ENCODE measurements around the gene HOXD4. TPM values are rescaled to one million over a fixed set of nuclear protein-coding genes. Genes with fewer than 3 reads are reported as not detected.

Gene HOXD4
- total RNA-seq, 2 experiments from 2014 or later: not detected

DNA sequence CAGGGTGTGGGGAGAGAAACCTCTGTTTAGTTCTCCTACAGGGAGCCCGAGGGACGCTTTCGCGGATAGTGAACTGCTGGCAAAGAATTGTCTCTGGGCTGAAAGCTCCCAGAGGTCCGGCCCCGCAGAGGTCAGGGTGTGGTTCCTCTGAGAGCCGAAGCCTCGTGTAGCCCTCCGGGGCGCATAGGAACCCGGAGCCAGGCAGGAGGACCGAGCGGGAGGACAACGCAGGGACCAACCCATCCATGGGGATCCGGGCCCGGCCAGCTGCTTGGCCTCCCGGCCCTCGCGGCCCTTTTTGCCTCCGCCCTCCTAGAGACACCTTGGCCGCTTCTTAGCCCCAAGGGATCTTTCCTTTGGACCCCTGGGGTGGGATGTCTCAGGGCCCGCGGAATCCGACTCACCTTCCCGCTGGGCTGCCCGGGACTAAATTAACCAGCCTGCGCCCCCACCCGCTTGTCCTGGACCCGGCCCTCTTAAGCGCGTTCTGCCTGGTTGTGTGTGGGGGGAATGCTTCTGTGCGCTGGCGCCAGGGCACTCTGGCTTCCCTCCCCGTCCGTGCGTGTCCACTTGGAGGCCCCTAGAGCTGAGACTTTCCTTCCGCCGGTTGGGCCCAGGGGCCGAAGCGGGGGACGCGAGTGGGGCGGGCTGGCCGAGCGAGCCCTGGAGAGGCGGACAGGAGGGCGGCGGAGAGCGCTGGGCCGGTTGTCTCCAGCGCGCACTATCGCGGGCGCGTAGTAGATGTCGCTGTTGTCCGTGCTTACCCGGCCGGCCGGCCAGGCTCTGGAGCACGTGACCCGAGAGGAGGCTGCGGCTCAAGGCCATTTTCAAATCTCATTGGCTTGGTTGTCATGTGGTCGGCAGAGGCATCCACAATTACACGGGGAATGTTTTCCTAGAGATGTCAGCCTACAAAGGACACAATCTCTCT, 35.2 kb upstream of the HOXD4 start, which contains the start of gene HOXD10:
Gene HOXD10 (plus strand): TSS at position 896 of the 931 bp plus-strand sequence. CDS start 56 bp downstream, outside the sequence.
- POLR2A ChIA-PET: interaction anchor here (0.6 kb wide), 1 partner anchor 999 kb away, joined by 3 read pairs; no protein-coding TSS in a partner anchor

DNA sequence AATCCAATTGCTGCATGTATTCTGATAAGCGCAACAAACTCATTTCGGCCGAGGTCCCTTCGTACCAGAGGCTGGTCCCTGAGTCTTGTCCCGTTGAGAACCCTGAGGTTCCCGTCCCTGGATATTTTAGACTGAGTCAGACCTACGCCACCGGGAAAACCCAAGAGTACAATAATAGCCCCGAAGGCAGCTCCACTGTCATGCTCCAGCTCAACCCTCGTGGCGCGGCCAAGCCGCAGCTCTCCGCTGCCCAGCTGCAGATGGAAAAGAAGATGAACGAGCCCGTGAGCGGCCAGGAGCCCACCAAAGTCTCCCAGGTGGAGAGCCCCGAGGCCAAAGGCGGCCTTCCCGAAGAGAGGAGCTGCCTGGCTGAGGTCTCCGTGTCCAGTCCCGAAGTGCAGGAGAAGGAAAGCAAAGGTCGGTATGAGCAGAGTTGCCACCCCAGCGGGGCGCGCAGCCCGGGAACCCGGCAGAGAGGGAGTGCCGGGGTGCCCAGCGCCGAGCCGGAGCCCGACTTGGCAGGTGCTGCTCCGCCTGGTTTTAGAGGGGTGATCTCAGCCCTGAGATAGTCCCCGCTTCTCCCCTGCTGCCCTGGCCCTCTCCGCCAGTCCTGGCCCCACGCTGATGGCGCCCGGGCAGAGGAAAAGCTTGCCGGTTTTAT, 34.1 kb upstream of the HOXD4 start:
- ATAC-seq (ENCODE audit: poor library complexity) (no peak), DNase-seq (no peak)
- Mint-ChIP-seq H3K36me3 (ENCODE audit: low read depth) (peaks cover 10% of the 10 kb centered on the region), H3K9me3 (no peaks in the 10 kb centered on the region), H3K4me3 (no peak overlapping the region), H3K27ac (peak overlapping the region; percentile 9), H3K27me3 (peaks cover 97% of the 10 kb centered on the region), H3K4me1 (ENCODE audit: low read depth) (peaks cover 7% of the 10 kb centered on the region)
- Histone ChIP-seq H3K36me3 (ENCODE audit: insufficient read depth, low read length) (no peaks in the 10 kb centered on the region), H3K9me3 (ENCODE audit: control insufficient read depth in 1 of 2, insufficient read depth in 1 of 2, low read length in 2 of 2) (peaks cover 10 to 68% of the 10 kb centered on the region in 2 experiments), H3K4me1 (ENCODE audit: insufficient read depth, low read length) (peaks cover 10% of the 10 kb centered on the region), H3K27ac (ENCODE audit: low read depth in 1 of 2, low read length in 2 of 2) (no peak overlapping the region), H3K4me3 (ENCODE audit: low read length) (no peak overlapping the region), H3K27me3 (ENCODE audit: control insufficient read depth in 1 of 2, insufficient read depth in 2 of 2, low read length in 2 of 2) (peaks cover 96 to 99% of the 10 kb centered on the region in 2 experiments)
- CTCF ChIA-PET: interaction anchor here (1.8 kb wide), 1 partner anchor 10 kb away, joined by 4 read pairs; no protein-coding TSS in a partner anchor
- POLR2A ChIA-PET: interaction anchor here (0.7 kb wide), 1 partner anchor 16 kb away, joined by 3 read pairs; no protein-coding TSS in a partner anchor
- TF ChIP-seq, protein P1, sequence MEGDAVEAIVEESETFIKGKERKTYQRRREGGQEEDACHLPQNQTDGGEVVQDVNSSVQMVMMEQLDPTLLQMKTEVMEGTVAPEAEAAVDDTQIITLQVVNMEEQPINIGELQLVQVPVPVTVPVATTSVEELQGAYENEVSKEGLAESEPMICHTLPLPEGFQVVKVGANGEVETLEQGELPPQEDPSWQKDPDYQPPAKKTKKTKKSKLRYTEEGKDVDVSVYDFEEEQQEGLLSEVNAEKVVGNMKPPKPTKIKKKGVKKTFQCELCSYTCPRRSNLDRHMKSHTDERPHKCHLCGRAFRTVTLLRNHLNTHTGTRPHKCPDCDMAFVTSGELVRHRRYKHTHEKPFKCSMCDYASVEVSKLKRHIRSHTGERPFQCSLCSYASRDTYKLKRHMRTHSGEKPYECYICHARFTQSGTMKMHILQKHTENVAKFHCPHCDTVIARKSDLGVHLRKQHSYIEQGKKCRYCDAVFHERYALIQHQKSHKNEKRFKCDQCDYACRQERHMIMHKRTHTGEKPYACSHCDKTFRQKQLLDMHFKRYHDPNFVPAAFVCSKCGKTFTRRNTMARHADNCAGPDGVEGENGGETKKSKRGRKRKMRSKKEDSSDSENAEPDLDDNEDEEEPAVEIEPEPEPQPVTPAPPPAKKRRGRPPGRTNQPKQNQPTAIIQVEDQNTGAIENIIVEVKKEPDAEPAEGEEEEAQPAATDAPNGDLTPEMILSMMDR (IDR thresholded peaks at IDR 0.05): no peak
- intact Hi-C loops (cut with DNase I, micrococcal nuclease): loop anchor here in 1 of 2 experiments (5.0 kb wide), 1 partner anchor 35 kb away; the partner anchor contains the start of gene EVX2

More for the DNA sequence above, 35.2 kb upstream of the HOXD4 start, which contains the start of gene HOXD10:
- TF ChIP-seq, protein P1 (IDR thresholded peaks at IDR 0.05): no peak
- DNase-seq (no peak), ATAC-seq (ENCODE audit: poor library complexity) (no peak)
- peak within 1 kb of the TSS; percentile 9 for H3K27ac Mint-ChIP-seq
- Histone ChIP-seq H3K4me3 (ENCODE audit: low read length) (no peak within 1 kb of the TSS), H3K36me3 (ENCODE audit: insufficient read depth, low read length) (no peaks in the 10 kb centered on the region), H3K9me3 (ENCODE audit: control insufficient read depth in 1 of 2, insufficient read depth in 1 of 2, low read length in 2 of 2) (peaks cover 10 to 70% of the 10 kb centered on the region in 2 experiments), H3K27me3 (ENCODE audit: control insufficient read depth in 1 of 2, insufficient read depth in 2 of 2, low read length in 2 of 2) (peaks cover 99% of the 10 kb centered on the region in 2 experiments), H3K4me1 (ENCODE audit: insufficient read depth, low read length) (peaks cover 6% of the 10 kb centered on the region), H3K27ac (ENCODE audit: low read depth in 1 of 2, low read length in 2 of 2) (no peak within 1 kb of the TSS)
- CTCF ChIA-PET: interaction anchor here (1.3 to 1.8 kb wide), 2 partner anchors 11 kb away, joined by 4 read pairs; no protein-coding TSS in a partner anchor
- H3K4me3 Mint-ChIP-seq: no peak within 1 kb of the TSS
- H3K9me3 Mint-ChIP-seq: no peaks in the 10 kb centered on the region
- H3K27me3 Mint-ChIP-seq: peaks cover 98% of the 10 kb centered on the region
- H3K36me3 Mint-ChIP-seq (ENCODE audit: low read depth): peaks cover 10% of the 10 kb centered on the region
- peaks cover 7% of the 10 kb centered on the region for H3K4me1 Mint-ChIP-seq (ENCODE audit: low read depth)
- intact Hi-C loops (cut with DNase I, micrococcal nuclease): loop anchor here in 1 of 2 experiments (5.0 kb wide), 1 partner anchor 34 kb away; the partner anchor contains the start of gene EVX2

DNA sequence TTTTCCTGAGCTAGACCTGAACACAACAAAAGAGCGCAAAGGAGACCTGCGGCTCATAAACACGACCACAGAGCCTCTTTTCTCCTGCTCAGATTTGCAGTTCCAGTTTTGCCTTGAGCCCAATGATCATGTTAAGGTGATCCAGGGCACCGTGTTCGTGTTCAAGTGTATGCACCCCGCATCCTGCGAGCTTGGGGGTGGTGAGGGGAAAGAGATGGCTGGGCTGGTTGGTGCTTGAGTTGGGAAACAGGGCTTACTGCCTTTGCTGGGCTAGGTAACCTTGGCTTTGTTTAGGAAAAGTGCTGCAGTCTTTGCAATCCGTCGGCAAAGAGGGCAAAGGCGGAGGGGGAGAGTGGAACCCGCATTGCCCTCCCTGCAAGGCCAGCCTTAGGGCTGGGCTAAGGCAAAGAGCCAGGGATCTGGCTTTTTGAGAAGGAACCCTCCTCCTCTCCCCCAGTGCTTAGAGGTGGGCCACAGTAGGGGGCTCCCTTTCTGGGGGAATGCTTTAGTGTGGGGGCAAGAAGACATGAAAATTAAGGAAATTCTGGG, 33.5 kb upstream of the HOXD4 start:
- H3K27me3 Mint-ChIP-seq: peaks cover 95% of the 10 kb centered on the region
- Histone ChIP-seq H3K9me3 (ENCODE audit: control insufficient read depth in 1 of 2, insufficient read depth in 1 of 2, low read length in 2 of 2) (peaks cover 10 to 66% of the 10 kb centered on the region in 2 experiments), H3K27me3 (ENCODE audit: control insufficient read depth in 1 of 2, insufficient read depth in 2 of 2, low read length in 2 of 2) (peaks cover 93 to 99% of the 10 kb centered on the region in 2 experiments), H3K4me3 (ENCODE audit: low read length) (no peak overlapping the region), H3K36me3 (ENCODE audit: insufficient read depth, low read length) (no peaks in the 10 kb centered on the region), H3K27ac (ENCODE audit: low read depth in 1 of 2, low read length in 2 of 2) (no peak overlapping the region), H3K4me1 (ENCODE audit: insufficient read depth, low read length) (peaks cover 16% of the 10 kb centered on the region)
- H3K4me3 Mint-ChIP-seq: no peak overlapping the region
- no peak overlapping the region for H3K27ac Mint-ChIP-seq
- H3K36me3 Mint-ChIP-seq (ENCODE audit: low read depth): peaks cover 10% of the 10 kb centered on the region
- TF ChIP-seq, protein P1 (IDR thresholded peaks at IDR 0.05): no peak
- no peak for ATAC-seq (ENCODE audit: poor library complexity)
- no peak for DNase-seq
- CTCF ChIA-PET: interaction anchor here (1.8 kb wide), 1 partner anchor 9 kb away, joined by 4 read pairs; no protein-coding TSS in a partner anchor
- POLR2A ChIA-PET: interaction anchor here (0.7 kb wide), 1 partner anchor 16 kb away, joined by 3 read pairs; no protein-coding TSS in a partner anchor
- no peaks in the 10 kb centered on the region for H3K9me3 Mint-ChIP-seq
- peaks cover 7% of the 10 kb centered on the region for H3K4me1 Mint-ChIP-seq (ENCODE audit: low read depth)
- intact Hi-C loops (cut with DNase I, micrococcal nuclease): loop anchor here in 1 of 2 experiments (5.0 kb wide), 1 partner anchor 36 kb away; the partner anchor contains the start of gene EVX2
